ENCODE measurements around the gene BAX. TPM values are rescaled to one million over a fixed set of nuclear protein-coding genes. Genes with fewer than 3 reads are reported as not detected.

BAX gene
- total and polyA plus RNA-seq, 7 donors: 16.8 to 66.1 (median 22.2) TPM

DNA sequence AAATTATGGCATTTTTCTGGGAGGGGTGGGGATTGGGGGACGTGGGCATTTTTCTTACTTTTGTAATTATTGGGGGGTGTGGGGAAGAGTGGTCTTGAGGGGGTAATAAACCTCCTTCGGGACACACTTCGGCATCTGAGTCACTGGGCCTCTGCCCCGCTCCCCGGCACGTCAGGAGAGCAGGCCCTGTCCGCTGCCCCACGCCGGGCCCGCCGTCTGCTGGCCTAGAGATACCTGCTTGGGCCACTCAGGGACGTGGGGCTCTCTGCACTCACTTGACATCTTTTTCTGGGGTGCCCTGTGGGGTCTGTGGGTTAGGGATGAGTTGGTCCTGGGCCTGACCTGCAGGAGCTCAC, 7.0 kb downstream of the BAX start:
- H3K9me3 ChIP-seq: no peaks in the 10 kb centered on the region
- peaks cover 20% of the 10 kb centered on the region for H3K4me1 ChIP-seq
- H3K36me3 ChIP-seq (ENCODE audit: insufficient read depth in 1 of 2, low read depth in 1 of 2): peaks cover 0 to 16% of the 10 kb centered on the region in 2 donors
- 82 to 86% (median 85%) methylated on average over 12 of the region's 12 CpGs for WGBS, 3 donors
- intact Hi-C loops (cut with DNase I): loop anchor here (5.0 to 10.0 kb wide), 2 partner anchors 84 to 327 kb away; partner anchors contain the start of gene DBP (in 1 of the 2)
- DNase-seq (no peak), ATAC-seq (no peak)
- H3K27me3 ChIP-seq (ENCODE audit: insufficient read depth in 3 of 3, low read length in 2 of 3): no peaks in the 10 kb centered on the region
- TF ChIP-seq, protein P1, sequence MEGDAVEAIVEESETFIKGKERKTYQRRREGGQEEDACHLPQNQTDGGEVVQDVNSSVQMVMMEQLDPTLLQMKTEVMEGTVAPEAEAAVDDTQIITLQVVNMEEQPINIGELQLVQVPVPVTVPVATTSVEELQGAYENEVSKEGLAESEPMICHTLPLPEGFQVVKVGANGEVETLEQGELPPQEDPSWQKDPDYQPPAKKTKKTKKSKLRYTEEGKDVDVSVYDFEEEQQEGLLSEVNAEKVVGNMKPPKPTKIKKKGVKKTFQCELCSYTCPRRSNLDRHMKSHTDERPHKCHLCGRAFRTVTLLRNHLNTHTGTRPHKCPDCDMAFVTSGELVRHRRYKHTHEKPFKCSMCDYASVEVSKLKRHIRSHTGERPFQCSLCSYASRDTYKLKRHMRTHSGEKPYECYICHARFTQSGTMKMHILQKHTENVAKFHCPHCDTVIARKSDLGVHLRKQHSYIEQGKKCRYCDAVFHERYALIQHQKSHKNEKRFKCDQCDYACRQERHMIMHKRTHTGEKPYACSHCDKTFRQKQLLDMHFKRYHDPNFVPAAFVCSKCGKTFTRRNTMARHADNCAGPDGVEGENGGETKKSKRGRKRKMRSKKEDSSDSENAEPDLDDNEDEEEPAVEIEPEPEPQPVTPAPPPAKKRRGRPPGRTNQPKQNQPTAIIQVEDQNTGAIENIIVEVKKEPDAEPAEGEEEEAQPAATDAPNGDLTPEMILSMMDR (IDR thresholded peaks at IDR 0.05): no peak
- H3K4me3 ChIP-seq: no peak overlapping the region
- peak overlapping the region; percentile 89 for H3K27ac ChIP-seq

DNA sequence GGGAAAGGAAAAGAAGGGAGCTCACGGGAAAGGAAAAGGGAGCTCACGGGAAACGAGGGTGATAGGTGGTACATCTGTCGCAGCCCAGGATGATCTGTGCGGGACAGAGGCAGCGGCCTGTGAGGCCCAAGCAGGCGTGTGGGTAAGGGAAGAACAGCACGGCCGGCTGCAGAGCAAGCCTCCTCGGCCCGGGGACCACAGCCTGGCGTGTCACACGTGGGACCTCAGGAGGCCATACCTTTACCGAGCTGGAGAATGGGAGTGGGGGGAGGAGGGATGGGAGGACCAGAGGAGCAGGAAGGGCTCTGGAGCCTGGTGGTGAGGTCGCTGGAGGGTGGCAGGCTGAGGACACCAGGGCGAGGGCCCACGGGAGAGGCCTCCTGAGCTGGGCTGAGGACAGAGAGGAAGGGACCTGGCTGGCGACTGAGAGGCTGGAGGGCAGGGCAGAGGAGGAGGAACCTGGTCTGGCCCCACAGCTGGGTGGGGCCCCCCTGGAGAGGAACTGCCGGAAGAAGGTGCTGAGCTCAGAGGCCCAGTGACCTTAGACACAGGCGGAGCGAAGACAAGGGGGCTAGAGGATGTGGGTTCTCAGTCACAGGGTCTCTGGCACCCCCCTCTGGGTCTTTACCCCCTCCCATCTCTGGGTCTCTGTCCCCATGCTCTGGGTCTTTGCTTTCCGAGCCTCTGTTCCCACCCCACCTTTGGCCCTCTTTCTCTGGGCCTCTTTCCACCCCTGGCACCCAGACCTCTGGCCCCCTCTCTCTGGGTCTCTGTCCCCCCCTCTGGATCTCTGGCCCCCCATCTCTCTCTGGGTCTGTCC, 7.6 kb downstream of the BAX start:
- TF ChIP-seq, protein P1 (IDR thresholded peaks at IDR 0.05): no peak
- Histone ChIP-seq H3K4me1 (peaks cover 24% of the 10 kb centered on the region), H3K27me3 (ENCODE audit: insufficient read depth in 3 of 3, low read length in 2 of 3) (no peaks in the 10 kb centered on the region), H3K9me3 (no peaks in the 10 kb centered on the region), H3K4me3 (no peak overlapping the region), H3K27ac (peak overlapping the region; percentile 89), H3K36me3 (ENCODE audit: insufficient read depth in 1 of 2, low read depth in 1 of 2) (peaks cover 0 to 21% of the 10 kb centered on the region in 2 donors)
- ATAC-seq: no peak
- peak; percentile 52 to 77 for DNase-seq
- 60 to 63% (median 61%) methylated on average over 22 of the region's 22 CpGs for WGBS, 3 donors
- intact Hi-C loops (cut with DNase I): loop anchor here (5.0 to 10.0 kb wide), 2 partner anchors 85 to 327 kb away; partner anchors contain the start of gene DBP (in 1 of the 2)

DNA sequence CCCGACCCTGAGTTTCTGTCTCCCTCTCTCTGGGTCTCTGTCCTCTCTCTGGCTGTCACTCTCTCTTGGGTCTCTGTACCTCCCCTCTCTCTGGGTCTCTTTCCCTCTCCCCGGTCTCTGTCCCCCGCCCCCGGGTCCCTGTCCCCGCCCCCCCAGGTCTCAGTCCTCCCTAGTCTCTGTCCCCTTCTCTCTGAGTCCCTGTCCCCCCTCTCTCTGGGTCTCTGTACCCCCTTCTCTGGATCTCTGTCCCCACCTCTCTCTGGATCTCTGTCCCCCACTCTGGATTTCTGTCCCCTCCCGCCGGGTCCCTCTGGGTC, 8.1 kb downstream of the BAX start:
- no peak overlapping the region for H3K4me3 ChIP-seq
- peak overlapping the region; percentile 89 for H3K27ac ChIP-seq
- DNase-seq (no peak), ATAC-seq (no peak)
- H3K4me1 ChIP-seq: peaks cover 30% of the 10 kb centered on the region
- 64 to 85% (median 68%) methylated on average over 5 to 7 of the region's 7 CpGs for WGBS, 3 donors
- H3K36me3 ChIP-seq (ENCODE audit: insufficient read depth in 1 of 2, low read depth in 1 of 2): peaks cover 0 to 17% of the 10 kb centered on the region in 2 donors
- H3K9me3 ChIP-seq: no peaks in the 10 kb centered on the region
- TF ChIP-seq, protein P1 (IDR thresholded peaks at IDR 0.05): no peak
- H3K27me3 ChIP-seq (ENCODE audit: insufficient read depth in 3 of 3, low read length in 2 of 3): no peaks in the 10 kb centered on the region
- intact Hi-C loops (cut with DNase I): loop anchor here (5.0 to 10.0 kb wide), 2 partner anchors 86 to 328 kb away; partner anchors contain the start of gene DBP (in 1 of the 2)

DNA sequence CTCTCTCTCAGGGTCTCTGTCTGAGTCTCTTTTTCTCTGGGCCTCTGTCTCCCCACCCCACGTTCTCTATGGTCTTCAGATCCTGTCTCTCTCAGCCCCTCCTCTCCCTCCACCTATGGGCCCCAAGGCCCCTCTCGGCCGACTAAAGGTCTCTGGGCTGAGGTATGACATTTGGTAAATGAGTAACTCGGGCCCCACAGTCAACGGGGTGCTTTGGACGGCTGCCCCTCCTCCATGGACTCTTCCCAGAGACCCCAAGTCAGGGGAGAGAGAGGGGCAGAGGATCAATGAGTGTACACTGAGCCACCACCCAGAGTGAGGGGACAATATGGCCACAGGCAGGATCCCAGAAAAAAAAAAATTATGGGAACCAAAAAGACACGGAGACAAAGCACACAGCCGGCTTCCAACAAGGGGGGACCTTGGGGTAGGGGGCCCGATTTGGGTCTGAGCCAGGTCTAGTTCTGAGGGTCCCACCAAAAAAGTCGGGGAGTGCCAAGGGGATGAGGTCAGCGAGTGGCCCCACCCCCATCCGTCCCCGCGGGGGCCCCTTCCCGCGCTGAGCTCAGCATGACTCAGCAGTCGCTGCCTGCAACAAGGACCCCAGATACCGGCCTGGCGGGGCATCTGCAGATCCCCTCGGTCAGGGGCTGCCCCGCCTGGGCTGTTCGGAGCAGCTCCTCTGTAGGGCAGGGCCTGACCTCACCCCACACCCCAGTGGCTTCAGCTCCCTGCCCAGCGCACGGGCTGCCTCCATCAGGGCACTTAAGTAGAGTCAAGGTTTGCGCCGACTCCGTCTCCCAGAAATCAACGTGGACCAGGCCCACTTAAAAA, 8.9 kb downstream of the BAX start:
- Histone ChIP-seq H3K36me3 (ENCODE audit: insufficient read depth in 1 of 2, low read depth in 1 of 2) (peaks cover 0 to 17% of the 10 kb centered on the region in 2 donors), H3K27me3 (ENCODE audit: insufficient read depth in 3 of 3, low read length in 2 of 3) (no peaks in the 10 kb centered on the region), H3K4me3 (peak overlapping the region; percentile 94), H3K4me1 (peaks cover 31% of the 10 kb centered on the region), H3K27ac (peak overlapping the region; percentile 89), H3K9me3 (no peaks in the 10 kb centered on the region)
- WGBS, 3 donors: 18 to 29% (median 20%) methylated on average over 27 to 28 of the region's 28 CpGs
- intact Hi-C loops (cut with DNase I): loop anchor here (2.0 to 10.0 kb wide), 3 partner anchors 86 to 329 kb away; partner anchors contain the start of gene DBP (in 1 of the 2)
- TF ChIP-seq, protein P1 (IDR thresholded peaks at IDR 0.05): no peak
- DNase-seq (peak; percentile 80 to 88), ATAC-seq (peak; percentile 10 to 32 (median 21))
